Measurements from ENCODE around the gene RTRAF.

- TF ChIP-seq CTCF (IDR thresholded peaks at IDR 0.05; ENCODE audit: low read depth, low read length, missing input control) (no peak), YY1 (IDR thresholded peaks at IDR 0.05) (no peak), REST (IDR thresholded peaks at IDR 0.05) (no peak), FOXA2 (IDR thresholded peaks at IDR 0.05) (no peak), TAF1 (conservative IDR thresholded peaks at IDR 0.05) (no peak), MAX (IDR thresholded peaks at IDR 0.05) (no peak), JUND (IDR thresholded peaks at IDR 0.05) (no peak), RAD21 (IDR thresholded peaks at IDR 0.05) (no peak), NR2F2 (IDR thresholded peaks at IDR 0.05) (no peak), HNF4A (conservative IDR thresholded peaks at IDR 0.05) (no peak), EGR1 (IDR thresholded peaks at IDR 0.05; ENCODE audit: low read depth in 2 of 2) (no peak)
These were observed 49.5 kb upstream of the RTRAF start for GRCh38 chr14:51939755-51940301.
